ENCODE measurements around the gene TMOD1.

TMOD1 gene

DNA sequence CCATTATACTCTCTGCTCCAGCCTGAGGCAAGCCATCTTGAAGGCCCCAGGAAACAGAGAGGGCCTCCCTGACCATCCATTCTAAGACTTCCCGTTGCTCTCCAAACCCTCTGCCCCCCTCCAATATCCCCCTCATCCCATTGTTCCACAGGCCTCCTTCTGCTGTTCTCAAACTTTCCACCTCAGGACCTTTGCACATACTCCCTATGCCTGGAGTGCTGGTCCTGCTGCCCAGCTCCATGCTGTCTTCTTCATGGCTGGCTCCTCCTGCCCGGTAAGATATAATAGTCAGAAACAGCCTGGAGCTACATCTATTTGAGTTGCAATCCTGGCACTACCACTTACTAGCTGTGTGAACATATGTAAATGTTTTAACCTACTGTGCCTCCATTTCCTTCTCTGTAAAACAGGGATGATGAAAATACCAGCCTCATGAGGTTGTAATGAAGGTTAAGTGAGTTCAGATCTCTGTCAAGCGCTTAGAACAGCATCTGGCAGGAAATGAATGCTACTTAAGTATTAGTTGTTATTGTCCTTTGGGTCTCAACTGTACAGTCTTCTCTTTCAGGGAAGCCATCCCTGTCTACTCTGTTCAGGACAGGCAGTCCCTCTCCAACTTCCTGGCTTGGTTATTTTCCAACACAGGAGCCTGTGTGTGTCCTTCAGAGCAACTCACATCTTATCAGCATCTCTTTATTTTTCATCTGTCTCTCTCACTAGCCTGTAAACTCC, 45.8 kb downstream of the TMOD1 start:
- ATAC-seq, result no peak
- H3K36me3 Mint-ChIP-seq, result no peaks in the 10 kb centered on the region
- H3K4me3 Mint-ChIP-seq, result no peak overlapping the region
- no peaks in the 10 kb centered on the region for H3K4me1 Mint-ChIP-seq
- no peak for DNase-seq (ENCODE audit: low spot score in 2 of 2)
- no peak overlapping the region for H3K27ac Mint-ChIP-seq
- no peaks in the 10 kb centered on the region for H3K9me3 Mint-ChIP-seq

GRCh38 chr9:97548379-97548778, 46.9 kb downstream of the TMOD1 start:
- Mint-ChIP-seq H3K36me3 (no peaks in the 10 kb centered on the region), H3K4me3 (no peak overlapping the region), H3K27ac (no peak overlapping the region), H3K4me1 (no peaks in the 10 kb centered on the region), H3K9me3 (no peaks in the 10 kb centered on the region)
- ATAC-seq (no peak), DNase-seq (ENCODE audit: low spot score in 2 of 2) (no peak)

DNA sequence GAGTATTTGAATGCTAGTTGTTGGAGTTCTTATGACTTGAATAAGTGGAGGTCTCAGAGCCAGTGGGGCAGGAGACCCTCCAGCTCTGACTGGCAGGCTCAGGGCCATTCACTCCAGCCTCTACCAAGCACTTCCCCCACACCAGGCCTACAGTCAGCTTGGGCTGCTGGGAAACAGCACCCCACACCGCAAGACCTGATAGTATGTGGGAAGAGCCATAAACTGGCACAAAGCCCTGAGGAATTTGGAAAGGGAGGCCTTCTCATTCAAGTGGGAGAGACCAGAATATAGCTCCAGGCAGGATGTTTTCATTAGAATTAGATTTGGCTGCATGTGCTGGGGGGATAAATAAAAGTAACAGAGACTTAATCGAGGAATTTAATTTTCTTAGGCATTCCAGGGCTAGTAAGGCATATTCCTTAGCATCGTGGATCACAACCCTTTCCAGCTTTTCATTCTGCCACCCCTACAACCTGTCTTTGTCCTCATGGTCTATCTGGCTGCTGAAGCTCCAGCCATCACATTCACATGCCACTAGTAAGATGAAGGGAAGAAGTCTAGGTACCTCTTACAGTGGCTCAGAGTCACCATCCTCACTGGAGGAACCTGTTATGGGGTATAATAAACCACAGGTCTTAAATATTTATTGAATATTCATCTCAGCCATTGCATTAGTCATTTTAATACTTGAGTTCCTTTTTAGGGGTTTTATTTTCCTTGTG, 47.5 kb downstream of the TMOD1 start:
- DNase-seq (ENCODE audit: low spot score in 2 of 2) (no peak), ATAC-seq (no peak)
- H3K27ac Mint-ChIP-seq, result no peak overlapping the region
- H3K4me3 Mint-ChIP-seq, result no peak overlapping the region
- H3K36me3 Mint-ChIP-seq, result no peaks in the 10 kb centered on the region
- H3K4me1 Mint-ChIP-seq, result no peaks in the 10 kb centered on the region
- H3K9me3 Mint-ChIP-seq, result no peaks in the 10 kb centered on the region

DNA sequence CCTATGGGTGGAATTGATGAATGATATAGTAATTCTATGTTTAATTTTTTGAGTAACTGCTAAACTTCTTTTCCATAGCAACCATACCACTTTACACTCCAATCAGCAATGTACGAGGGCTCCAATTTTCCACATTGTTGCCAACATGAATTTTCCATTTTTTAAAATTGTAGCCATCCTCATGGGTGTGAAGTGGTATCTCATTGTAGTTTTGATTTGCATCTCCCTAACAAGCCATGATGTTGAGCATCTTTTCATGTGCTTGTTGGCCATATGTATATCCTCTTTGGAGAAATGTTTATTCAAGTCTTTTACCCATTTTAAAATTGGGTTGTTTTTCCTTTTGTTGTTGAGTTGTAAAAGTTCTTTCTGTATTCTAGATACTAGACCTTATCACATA, 48.9 kb downstream of the TMOD1 start:
- Mint-ChIP-seq H3K9me3 (no peaks in the 10 kb centered on the region), H3K36me3 (no peaks in the 10 kb centered on the region), H3K27ac (no peak overlapping the region), H3K4me1 (no peaks in the 10 kb centered on the region), H3K4me3 (no peak overlapping the region)
- ATAC-seq (no peak), DNase-seq (ENCODE audit: low spot score in 2 of 2) (no peak)

GRCh38 chr9:97551308-97551707, 49.8 kb downstream of the TMOD1 start:
- ATAC-seq, result no peak
- H3K27ac Mint-ChIP-seq, result no peak overlapping the region
- H3K4me1 Mint-ChIP-seq, result no peaks in the 10 kb centered on the region
- H3K36me3 Mint-ChIP-seq, result no peaks in the 10 kb centered on the region
- no peak for DNase-seq (ENCODE audit: low spot score in 2 of 2)
- H3K4me3 Mint-ChIP-seq, result no peak overlapping the region
- H3K9me3 Mint-ChIP-seq, result no peaks in the 10 kb centered on the region

GRCh38 chr9:97553141-97553540, 51.7 kb downstream of the TMOD1 start:
- no peaks in the 10 kb centered on the region for H3K36me3 Mint-ChIP-seq
- ATAC-seq (no peak), DNase-seq (ENCODE audit: low spot score in 2 of 2) (no peak)
- H3K4me1 Mint-ChIP-seq, result no peaks in the 10 kb centered on the region
- H3K4me3 Mint-ChIP-seq, result no peak overlapping the region
- no peaks in the 10 kb centered on the region for H3K9me3 Mint-ChIP-seq
- no peak overlapping the region for H3K27ac Mint-ChIP-seq

- Mint-ChIP-seq H3K4me3 (no peak overlapping the region), H3K4me1 (peaks cover 4% of the 10 kb centered on the region), H3K9me3 (no peaks in the 10 kb centered on the region), H3K27ac (no peak overlapping the region), H3K36me3 (no peaks in the 10 kb centered on the region)
- ATAC-seq (no peak), DNase-seq (ENCODE audit: low spot score in 2 of 2) (no peak)
Measured at GRCh38 chr9:97553841-97554240, 52.4 kb downstream of the TMOD1 start.

DNA sequence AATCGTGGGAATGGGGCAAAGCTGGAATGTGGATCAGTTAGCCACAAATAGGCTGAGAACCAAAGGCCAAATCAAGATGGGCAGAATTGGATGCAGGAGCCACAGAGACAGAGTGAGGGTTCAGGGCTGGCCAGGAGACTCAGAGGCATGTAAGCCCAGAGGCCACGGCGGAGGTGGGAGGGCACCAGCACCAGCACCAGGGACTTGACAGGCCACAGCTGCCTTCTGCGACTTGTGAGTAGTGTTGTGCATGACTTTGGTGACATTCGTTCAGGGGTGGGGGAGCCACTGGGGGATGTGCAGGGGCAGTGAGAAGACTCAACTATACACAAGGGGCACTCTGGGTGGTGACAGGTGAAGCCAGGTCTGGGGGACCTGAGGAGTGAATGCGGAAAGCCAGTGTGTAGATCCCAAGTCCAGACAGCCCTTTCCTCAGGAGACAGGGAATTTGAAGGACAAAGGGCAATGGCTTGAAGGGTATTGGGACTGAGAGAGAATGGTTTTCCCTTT, 53.2 kb downstream of the TMOD1 start:
- Mint-ChIP-seq H3K4me1 (peaks cover 12% of the 10 kb centered on the region), H3K9me3 (no peaks in the 10 kb centered on the region), H3K36me3 (no peaks in the 10 kb centered on the region), H3K4me3 (no peak overlapping the region), H3K27ac (no peak overlapping the region)
- DNase-seq (ENCODE audit: low spot score in 2 of 2), result no peak
- ATAC-seq, result no peak

- no peaks in the 10 kb centered on the region for H3K9me3 Mint-ChIP-seq
- peaks cover 17% of the 10 kb centered on the region for H3K4me1 Mint-ChIP-seq
- no peaks in the 10 kb centered on the region for H3K36me3 Mint-ChIP-seq
- no peak overlapping the region for H3K27ac Mint-ChIP-seq
- DNase-seq (ENCODE audit: low spot score in 2 of 2) (no peak), ATAC-seq (no peak)
- no peak overlapping the region for H3K4me3 Mint-ChIP-seq
Measured at GRCh38 chr9:97555164-97555563, 53.7 kb downstream of the TMOD1 start.

GRCh38 chr9:97556036-97556720, 54.7 kb downstream of the TMOD1 start:
- Mint-ChIP-seq H3K36me3 (no peaks in the 10 kb centered on the region), H3K4me1 (peaks cover 17% of the 10 kb centered on the region), H3K27ac (peak overlapping the region; percentile 12), H3K9me3 (no peaks in the 10 kb centered on the region), H3K4me3 (no peak overlapping the region)
- no peak for DNase-seq (ENCODE audit: low spot score in 2 of 2)
- no peak for ATAC-seq

DNA sequence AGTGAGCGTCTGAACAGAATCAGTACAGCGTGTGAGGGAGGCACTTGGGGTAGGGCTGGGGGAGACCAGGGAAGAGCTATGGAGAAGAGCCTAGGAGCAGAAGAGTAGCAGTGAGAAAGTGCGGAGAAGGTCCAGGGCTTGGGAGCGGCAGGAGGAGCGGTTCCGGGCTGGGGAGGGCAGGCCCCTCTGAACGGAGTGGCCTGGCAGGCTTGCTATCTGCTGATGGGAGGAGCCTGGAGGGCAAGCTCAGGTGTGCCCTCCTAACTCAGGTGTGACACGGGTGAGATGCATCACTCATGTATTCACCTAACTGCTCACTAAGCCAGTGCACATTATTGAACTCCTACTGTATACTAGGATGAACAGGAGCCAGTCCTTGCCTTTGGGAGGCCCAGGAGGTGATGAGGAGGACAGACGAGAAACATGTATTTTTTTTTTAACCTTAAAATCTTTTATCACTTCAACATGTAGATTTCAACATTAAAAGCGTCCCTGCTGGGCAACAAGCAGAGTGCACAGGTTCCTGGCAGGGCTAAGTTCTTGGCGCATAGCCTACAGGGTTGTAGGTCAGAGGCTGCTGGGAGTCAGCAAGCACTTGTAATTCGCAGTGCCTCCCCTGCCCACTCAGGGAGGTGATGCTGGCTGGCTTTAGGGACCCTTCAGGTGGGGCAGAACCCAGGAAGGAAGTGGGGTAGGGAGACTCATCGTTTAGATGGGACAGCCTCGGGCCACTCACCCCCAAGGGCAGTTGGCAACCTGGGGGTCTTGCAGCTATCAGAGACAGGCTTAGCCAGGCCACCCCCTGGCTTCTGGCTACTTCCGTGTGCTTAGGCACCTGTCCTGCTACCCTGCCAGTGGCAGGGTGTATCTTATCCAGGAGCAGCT, 55.5 kb downstream of the TMOD1 start:
- Mint-ChIP-seq H3K9me3 (no peaks in the 10 kb centered on the region), H3K4me3 (no peak overlapping the region), H3K27ac (no peak overlapping the region), H3K36me3 (no peaks in the 10 kb centered on the region), H3K4me1 (peaks cover 17% of the 10 kb centered on the region)
- no peak for DNase-seq (ENCODE audit: low spot score in 2 of 2)
- ATAC-seq, result no peak

DNA sequence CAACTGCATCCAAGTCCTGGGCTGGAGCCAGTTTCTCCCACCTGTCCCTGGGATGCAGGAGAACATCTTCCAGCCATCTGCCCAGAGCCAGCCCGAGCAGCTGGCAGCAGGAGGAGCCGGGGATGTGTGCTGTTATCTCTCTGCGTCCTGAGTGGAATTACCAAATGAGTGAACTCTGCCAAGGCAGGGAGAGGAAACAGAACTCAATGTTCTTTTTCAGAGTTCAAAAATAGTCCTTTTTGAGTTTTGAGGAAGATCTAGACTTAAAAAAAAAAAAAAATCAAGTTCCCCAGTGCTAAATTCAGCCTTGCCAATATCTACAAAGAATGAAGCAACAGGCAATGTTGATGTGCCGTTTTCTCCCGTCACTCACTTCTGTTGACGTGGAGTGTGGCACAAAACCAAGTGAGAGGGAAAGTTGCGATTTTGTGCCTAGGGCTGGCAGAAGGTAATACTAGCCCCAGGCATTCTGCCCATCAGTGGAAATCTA, 56.2 kb downstream of the TMOD1 start:
- Mint-ChIP-seq H3K4me1 (peaks cover 17% of the 10 kb centered on the region), H3K36me3 (no peaks in the 10 kb centered on the region), H3K27ac (no peak overlapping the region), H3K4me3 (no peak overlapping the region), H3K9me3 (no peaks in the 10 kb centered on the region)
- DNase-seq (ENCODE audit: low spot score in 2 of 2), result no peak
- ATAC-seq, result no peak

DNA sequence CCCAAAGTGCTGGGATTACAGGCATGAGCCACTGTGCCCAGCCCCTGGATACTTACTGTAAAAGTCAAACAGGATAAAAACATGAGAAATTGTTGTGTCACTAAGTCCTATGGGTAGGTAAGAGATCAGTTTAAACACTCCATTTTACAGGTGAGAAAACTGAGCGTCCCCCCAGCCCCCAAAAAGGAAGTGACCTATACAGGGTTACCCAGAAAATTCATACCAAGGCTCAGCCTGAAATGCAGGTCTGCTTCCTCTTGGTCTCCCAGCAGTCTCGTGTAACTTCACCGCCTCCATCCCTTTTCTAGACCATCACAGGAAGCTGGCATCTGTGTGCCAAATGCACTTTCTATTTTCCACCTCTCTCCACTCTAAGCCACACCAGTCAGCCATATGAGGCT, 57.2 kb downstream of the TMOD1 start:
- no peaks in the 10 kb centered on the region for H3K9me3 Mint-ChIP-seq
- H3K36me3 Mint-ChIP-seq, result no peaks in the 10 kb centered on the region
- peak overlapping the region; percentile 8 for H3K27ac Mint-ChIP-seq
- DNase-seq (ENCODE audit: low spot score in 2 of 2), result no peak
- peaks cover 17% of the 10 kb centered on the region for H3K4me1 Mint-ChIP-seq
- ATAC-seq, result peak; percentile 8
- peak overlapping the region; percentile 59 for H3K4me3 Mint-ChIP-seq

DNA sequence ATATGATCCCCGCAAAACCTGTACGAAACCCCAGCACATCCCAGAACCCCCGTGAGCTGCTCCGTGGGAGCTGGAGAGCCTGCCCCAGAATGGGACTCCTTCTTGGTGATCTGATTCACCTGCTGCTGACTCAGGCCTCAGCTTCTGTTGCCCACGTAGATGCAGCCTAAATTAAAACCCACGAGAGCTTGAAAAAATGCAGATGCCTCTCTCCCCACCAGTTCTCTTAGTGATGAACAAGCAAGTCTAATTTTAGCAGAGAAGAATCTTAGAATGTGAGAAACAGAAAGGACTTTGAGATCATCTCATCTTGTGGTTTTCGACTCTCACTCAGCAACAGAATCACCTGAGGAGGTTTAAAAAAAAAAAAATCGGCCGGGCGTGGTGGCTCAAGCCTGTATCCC, 57.6 kb downstream of the TMOD1 start:
- peak overlapping the region; percentile 59 for H3K4me3 Mint-ChIP-seq
- H3K4me1 Mint-ChIP-seq, result peaks cover 17% of the 10 kb centered on the region
- DNase-seq (ENCODE audit: low spot score in 2 of 2), result no peak
- H3K9me3 Mint-ChIP-seq, result no peaks in the 10 kb centered on the region
- H3K27ac Mint-ChIP-seq, result peak overlapping the region; percentile 8
- peak; percentile 91 for ATAC-seq
- no peaks in the 10 kb centered on the region for H3K36me3 Mint-ChIP-seq

GRCh38 chr9:97560154-97560553, 58.7 kb downstream of the TMOD1 start:
- Mint-ChIP-seq H3K9me3 (no peaks in the 10 kb centered on the region), H3K27ac (no peak overlapping the region), H3K4me1 (peaks cover 17% of the 10 kb centered on the region), H3K36me3 (no peaks in the 10 kb centered on the region), H3K4me3 (no peak overlapping the region)
- ATAC-seq (no peak), DNase-seq (ENCODE audit: low spot score in 2 of 2) (no peak)

Data from stimulated activated effector memory CD8-positive, alpha-beta T cell treated with anti-CD3 and anti-CD28 coated beads, Interleukin-12 subunit alpha, Interleukin-12 subunit beta, amount 100 ng/mL, for 72 hours (primary cell).